ENCODE data around the gene USP17L12.
"Not testable (repeated sequence)": the region's sequence is repeated elsewhere in the genome, so short reads cannot be mapped to it uniquely, and the experiment has no call there.

Gene USP17L12, protein sequence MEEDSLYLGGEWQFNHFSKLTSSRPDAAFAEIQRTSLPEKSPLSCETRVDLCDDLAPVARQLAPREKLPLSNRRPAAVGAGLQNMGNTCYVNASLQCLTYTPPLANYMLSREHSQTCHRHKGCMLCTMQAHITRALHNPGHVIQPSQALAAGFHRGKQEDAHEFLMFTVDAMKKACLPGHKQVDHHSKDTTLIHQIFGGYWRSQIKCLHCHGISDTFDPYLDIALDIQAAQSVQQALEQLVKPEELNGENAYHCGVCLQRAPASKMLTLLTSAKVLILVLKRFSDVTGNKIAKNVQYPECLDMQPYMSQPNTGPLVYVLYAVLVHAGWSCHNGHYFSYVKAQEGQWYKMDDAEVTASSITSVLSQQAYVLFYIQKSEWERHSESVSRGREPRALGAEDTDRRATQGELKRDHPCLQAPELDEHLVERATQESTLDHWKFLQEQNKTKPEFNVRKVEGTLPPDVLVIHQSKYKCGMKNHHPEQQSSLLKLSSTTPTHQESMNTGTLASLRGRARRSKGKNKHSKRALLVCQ

DNA sequence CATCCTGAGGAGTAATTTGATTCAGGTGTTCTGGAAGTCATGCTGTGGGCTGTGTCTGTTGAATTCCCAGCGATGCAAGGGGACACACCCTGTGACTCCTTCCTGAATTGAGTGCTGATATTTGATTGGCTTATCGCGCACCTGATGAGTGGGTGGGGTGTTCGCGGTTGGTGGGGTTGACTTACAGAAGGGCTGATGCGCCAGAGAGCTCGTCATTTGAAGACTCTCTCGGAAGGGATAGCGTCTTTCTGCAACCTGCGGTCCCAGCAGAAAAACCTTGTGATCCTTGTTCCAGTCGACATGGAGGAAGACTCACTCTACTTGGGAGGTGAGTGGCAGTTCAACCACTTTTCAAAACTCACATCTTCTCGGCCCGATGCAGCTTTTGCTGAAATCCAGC is at the start of gene USP17L12:
Gene USP17L12, plus strand, starts transcription at position 301 of the 400 bp plus-strand sequence. Its CDS starts 0 bp downstream, at position 301.
- H3K4me1 ChIP-seq (ENCODE audit: control insufficient read depth, insufficient read depth, low read length); H3K36me3 ChIP-seq (ENCODE audit: control insufficient read depth, insufficient read depth, low read length); H3K4me3 ChIP-seq (ENCODE audit: low read length); H3K27me3 ChIP-seq (ENCODE audit: control insufficient read depth, insufficient read depth, low read length); H3K9me3 ChIP-seq (ENCODE audit: control insufficient read depth, low read length); H3K9ac ChIP-seq (ENCODE audit: low read length): not testable (repeated sequence)

DNA sequence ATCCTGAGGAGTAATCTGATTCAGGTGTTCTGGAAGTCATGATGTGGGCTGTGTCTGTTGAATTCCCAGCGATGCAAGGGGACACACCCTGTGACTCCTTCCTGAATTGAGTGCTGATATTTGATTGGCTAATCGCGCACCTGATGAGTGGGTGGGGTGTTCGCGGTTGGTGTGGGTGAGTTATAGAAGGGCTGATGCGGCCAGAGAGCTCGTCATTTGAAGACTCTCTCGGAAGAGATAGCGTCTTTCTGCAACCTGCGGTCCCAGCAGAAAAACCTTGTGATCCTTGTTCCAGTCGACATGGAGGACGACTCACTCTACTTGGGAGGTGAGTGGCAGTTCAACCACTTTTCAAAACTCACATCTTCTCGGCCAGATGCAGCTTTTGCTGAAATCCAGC is 9.6 kb upstream of the USP17L12 start, which contains the start of gene USP17L10:
Gene USP17L10, plus strand, starts transcription at position 301 of the 400 bp plus-strand sequence. Its CDS starts 0 bp downstream, at position 301.
- not testable (repeated sequence) for H3K9ac ChIP-seq (ENCODE audit: low read length); H3K4me1 ChIP-seq (ENCODE audit: control insufficient read depth, insufficient read depth, low read length); H3K27me3 ChIP-seq (ENCODE audit: control insufficient read depth, insufficient read depth, low read length); H3K9me3 ChIP-seq (ENCODE audit: control insufficient read depth, low read length); H3K36me3 ChIP-seq (ENCODE audit: control insufficient read depth, insufficient read depth, low read length); H3K4me3 ChIP-seq (ENCODE audit: low read length)

DNA sequence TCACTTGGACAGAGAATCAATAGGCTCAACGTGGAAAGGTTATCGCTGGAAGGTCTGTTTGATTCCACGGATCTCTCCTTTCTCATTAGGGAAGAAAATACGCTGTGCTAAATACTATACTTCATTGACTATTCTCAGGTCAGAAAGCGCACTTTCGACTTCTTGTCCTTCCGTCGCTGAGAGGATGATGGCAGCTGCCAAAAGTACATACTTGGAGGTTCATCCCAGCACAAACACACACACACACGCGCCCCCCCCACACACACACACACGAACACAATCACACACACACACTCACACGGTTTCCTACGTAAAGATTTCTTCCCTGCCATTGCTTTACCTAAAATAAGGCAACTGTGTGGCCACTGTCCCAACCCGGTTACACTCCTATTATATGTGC is 5.3 kb upstream of the USP17L12 start:
- H3K27me3 ChIP-seq (ENCODE audit: control insufficient read depth, insufficient read depth, low read length); H3K4me3 ChIP-seq (ENCODE audit: low read length); H3K4me1 ChIP-seq (ENCODE audit: control insufficient read depth, insufficient read depth, low read length); H3K36me3 ChIP-seq (ENCODE audit: control insufficient read depth, insufficient read depth, low read length); H3K9ac ChIP-seq (ENCODE audit: low read length); H3K9me3 ChIP-seq (ENCODE audit: control insufficient read depth, low read length): not testable (repeated sequence)

DNA sequence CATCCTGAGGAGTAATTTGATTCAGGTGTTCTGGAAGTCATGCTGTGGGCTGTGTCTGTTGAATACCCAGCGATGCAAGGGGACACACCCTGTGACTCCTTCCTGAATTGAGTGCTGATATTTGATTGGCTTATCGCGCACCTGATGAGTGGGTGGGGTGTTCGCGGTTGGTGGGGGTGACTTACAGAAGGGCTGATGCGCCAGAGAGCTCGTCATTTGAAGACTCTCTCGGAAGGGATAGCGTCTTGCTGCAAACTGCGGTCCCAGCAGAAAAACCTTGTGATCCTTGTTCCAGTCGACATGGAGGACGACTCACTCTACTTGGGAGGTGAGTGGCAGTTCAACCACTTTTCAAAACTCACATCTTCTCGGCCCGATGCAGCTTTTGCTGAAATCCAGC is 4.8 kb upstream of the USP17L12 start, which contains the start of gene USP17L11:
Gene USP17L11, plus strand, starts transcription at position 301 of the 400 bp plus-strand sequence. Its CDS starts 0 bp downstream, at position 301.
- not testable (repeated sequence) for H3K4me3 ChIP-seq (ENCODE audit: low read length); H3K9me3 ChIP-seq (ENCODE audit: control insufficient read depth, low read length); H3K9ac ChIP-seq (ENCODE audit: low read length); H3K27me3 ChIP-seq (ENCODE audit: control insufficient read depth, insufficient read depth, low read length); H3K36me3 ChIP-seq (ENCODE audit: control insufficient read depth, insufficient read depth, low read length); H3K4me1 ChIP-seq (ENCODE audit: control insufficient read depth, insufficient read depth, low read length)

DNA sequence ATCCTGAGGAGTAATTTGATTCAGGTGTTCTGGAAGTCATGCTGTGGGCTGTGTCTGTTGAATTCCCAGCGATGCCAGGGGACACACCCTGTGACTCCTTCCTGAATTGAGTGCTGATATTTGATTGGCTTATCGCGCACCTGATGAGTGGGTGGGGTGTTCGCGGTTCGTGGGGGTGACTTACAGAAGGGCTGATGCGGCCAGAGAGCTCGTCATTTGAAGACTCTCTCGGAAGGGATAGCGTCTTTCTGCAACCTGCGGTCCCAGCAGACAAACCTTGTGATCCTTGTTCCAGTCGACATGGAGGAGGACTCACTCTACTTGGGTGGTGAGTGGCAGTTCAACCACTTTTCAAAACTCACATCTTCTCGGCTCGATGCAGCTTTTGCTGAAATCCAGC is 4.6 kb downstream of the USP17L12 start, which contains the start of gene USP17L13:
Gene USP17L13, plus strand, starts transcription at position 301 of the 400 bp plus-strand sequence. Its CDS starts 0 bp downstream, at position 301.
- H3K36me3 ChIP-seq (ENCODE audit: control insufficient read depth, insufficient read depth, low read length); H3K9ac ChIP-seq (ENCODE audit: low read length); H3K27me3 ChIP-seq (ENCODE audit: control insufficient read depth, insufficient read depth, low read length); H3K4me1 ChIP-seq (ENCODE audit: control insufficient read depth, insufficient read depth, low read length); H3K4me3 ChIP-seq (ENCODE audit: low read length); H3K9me3 ChIP-seq (ENCODE audit: control insufficient read depth, low read length): not testable (repeated sequence)

- not testable (repeated sequence) for H3K36me3 ChIP-seq (ENCODE audit: control insufficient read depth, insufficient read depth, low read length); H3K4me3 ChIP-seq (ENCODE audit: low read length); H3K4me1 ChIP-seq (ENCODE audit: control insufficient read depth, insufficient read depth, low read length); H3K9ac ChIP-seq (ENCODE audit: low read length); H3K9me3 ChIP-seq (ENCODE audit: control insufficient read depth, low read length); H3K27me3 ChIP-seq (ENCODE audit: control insufficient read depth, insufficient read depth, low read length)
These were observed 10.3 kb downstream of the USP17L12 start for GRCh38 chr4:9230249-9230648.

GRCh38 chr4:9234085-9234484 is 14.1 kb downstream of the USP17L12 start, which contains the start of gene USP17L15:
Gene USP17L15 (plus strand): TSS chr4:9234385. CDS start chr4:9234385, 0 bp downstream.
- not testable (repeated sequence) for H3K36me3 ChIP-seq (ENCODE audit: control insufficient read depth, insufficient read depth, low read length); H3K9ac ChIP-seq (ENCODE audit: low read length); H3K9me3 ChIP-seq (ENCODE audit: control insufficient read depth, low read length); H3K4me1 ChIP-seq (ENCODE audit: control insufficient read depth, insufficient read depth, low read length); H3K4me3 ChIP-seq (ENCODE audit: low read length); H3K27me3 ChIP-seq (ENCODE audit: control insufficient read depth, insufficient read depth, low read length)

- H3K36me3 ChIP-seq (ENCODE audit: control insufficient read depth, insufficient read depth, low read length), result not testable (repeated sequence)
These were observed 18.5 kb downstream of the USP17L12 start for GRCh38 chr4:9238461-9238860.

GRCh38 chr4:9243579-9243978 is 23.6 kb downstream of the USP17L12 start, which contains the start of gene USP17L17:
Gene USP17L17 (plus strand): TSS chr4:9243879. CDS start chr4:9243879, 0 bp downstream.
- H3K36me3 ChIP-seq (ENCODE audit: control insufficient read depth, insufficient read depth, low read length); H3K4me1 ChIP-seq (ENCODE audit: control insufficient read depth, insufficient read depth, low read length); H3K9me3 ChIP-seq (ENCODE audit: control insufficient read depth, low read length); H3K27me3 ChIP-seq (ENCODE audit: control insufficient read depth, insufficient read depth, low read length); H3K9ac ChIP-seq (ENCODE audit: low read length); H3K4me3 ChIP-seq (ENCODE audit: low read length): not testable (repeated sequence)

More at GRCh38 chr4:9238461-9238860, 18.5 kb downstream of the USP17L12 start:
- not testable (repeated sequence) for H3K9ac ChIP-seq (ENCODE audit: low read length); H3K4me3 ChIP-seq (ENCODE audit: low read length); H3K27me3 ChIP-seq (ENCODE audit: control insufficient read depth, insufficient read depth, low read length); H3K9me3 ChIP-seq (ENCODE audit: control insufficient read depth, low read length); H3K4me1 ChIP-seq (ENCODE audit: control insufficient read depth, insufficient read depth, low read length)

- not testable (repeated sequence) for H3K4me3 ChIP-seq (ENCODE audit: low read length); H3K27me3 ChIP-seq (ENCODE audit: control insufficient read depth, insufficient read depth, low read length); H3K36me3 ChIP-seq (ENCODE audit: control insufficient read depth, insufficient read depth, low read length); H3K4me1 ChIP-seq (ENCODE audit: control insufficient read depth, insufficient read depth, low read length); H3K9me3 ChIP-seq (ENCODE audit: control insufficient read depth, low read length); H3K9ac ChIP-seq (ENCODE audit: low read length)
These were observed 28.2 kb downstream of the USP17L12 start, which contains the start of gene USP17L18 for GRCh38 chr4:9247953-9248680. Gene USP17L18 (plus strand): TSS chr4:9248630. CDS start chr4:9248630, 0 bp downstream.

GRCh38 chr4:9253078-9253477 is 33.1 kb downstream of the USP17L12 start, which contains the start of gene USP17L19:
Gene USP17L19 (plus strand): TSS chr4:9253378. CDS start chr4:9253378, 0 bp downstream.
- not testable (repeated sequence) for H3K4me1 ChIP-seq (ENCODE audit: control insufficient read depth, insufficient read depth, low read length); H3K27me3 ChIP-seq (ENCODE audit: control insufficient read depth, insufficient read depth, low read length); H3K36me3 ChIP-seq (ENCODE audit: control insufficient read depth, insufficient read depth, low read length); H3K9ac ChIP-seq (ENCODE audit: low read length); H3K9me3 ChIP-seq (ENCODE audit: control insufficient read depth, low read length); H3K4me3 ChIP-seq (ENCODE audit: low read length)

GRCh38 chr4:9257824-9258223 is 37.9 kb downstream of the USP17L12 start, which contains the start of gene USP17L20:
Gene USP17L20 (plus strand): TSS chr4:9258124. CDS start chr4:9258124, 0 bp downstream.
- H3K4me3 ChIP-seq (ENCODE audit: low read length); H3K4me1 ChIP-seq (ENCODE audit: control insufficient read depth, insufficient read depth, low read length); H3K36me3 ChIP-seq (ENCODE audit: control insufficient read depth, insufficient read depth, low read length); H3K9ac ChIP-seq (ENCODE audit: low read length); H3K9me3 ChIP-seq (ENCODE audit: control insufficient read depth, low read length); H3K27me3 ChIP-seq (ENCODE audit: control insufficient read depth, insufficient read depth, low read length): not testable (repeated sequence)
